Measurements from ENCODE around the gene NOLC1. TPM values are rescaled to one million over a fixed set of nuclear protein-coding genes. Genes with fewer than 3 reads are reported as not detected.

The NOLC1 gene
- total and polyA plus RNA-seq, 2 of the 13 experiments (the other 11 are each of a cell fraction or from before 2014, with no cell fraction given), result 50.6 to 81.0 TPM

DNA sequence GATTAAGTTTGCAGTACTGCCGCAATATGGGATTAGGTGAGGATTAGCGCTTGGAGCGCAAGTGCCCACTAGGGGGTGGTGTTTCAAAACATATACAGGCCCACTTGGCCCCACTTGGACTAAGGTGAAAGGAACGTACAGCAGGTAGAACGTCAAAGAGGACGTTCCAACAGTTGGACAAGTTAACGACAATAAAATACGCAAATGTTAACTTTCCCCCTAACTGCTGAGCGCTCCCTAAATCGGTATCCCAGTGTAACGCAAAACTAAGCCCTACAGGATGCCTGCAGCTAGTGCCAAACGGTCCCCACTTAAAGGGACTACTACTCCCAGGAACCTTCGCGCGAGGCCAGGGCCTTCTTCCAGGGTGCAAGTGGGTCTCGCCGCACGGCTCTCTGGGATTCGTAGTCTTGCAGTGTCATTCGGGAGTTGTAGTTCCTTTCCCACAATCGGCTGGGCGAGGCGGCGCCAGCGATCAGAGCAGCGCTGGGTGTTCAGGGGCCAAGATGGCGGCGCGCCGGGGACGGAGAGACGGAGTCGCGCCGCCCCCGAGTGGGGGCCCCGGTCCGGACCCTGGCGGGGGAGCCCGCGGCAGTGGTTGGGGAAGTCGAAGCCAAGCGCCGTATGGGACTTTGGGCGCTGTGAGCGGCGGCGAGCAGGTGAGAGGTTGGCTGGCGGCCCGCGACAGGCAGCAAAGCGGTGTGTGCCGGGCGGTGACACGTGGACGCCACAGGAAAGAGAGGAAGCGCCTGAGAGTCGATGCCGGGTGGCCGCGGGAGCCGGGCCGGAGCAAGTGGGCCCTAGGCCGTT is 19.4 kb upstream of the NOLC1 start, which contains the start of gene PPRC1 (continued):
- TF ChIP-seq, protein P1, sequence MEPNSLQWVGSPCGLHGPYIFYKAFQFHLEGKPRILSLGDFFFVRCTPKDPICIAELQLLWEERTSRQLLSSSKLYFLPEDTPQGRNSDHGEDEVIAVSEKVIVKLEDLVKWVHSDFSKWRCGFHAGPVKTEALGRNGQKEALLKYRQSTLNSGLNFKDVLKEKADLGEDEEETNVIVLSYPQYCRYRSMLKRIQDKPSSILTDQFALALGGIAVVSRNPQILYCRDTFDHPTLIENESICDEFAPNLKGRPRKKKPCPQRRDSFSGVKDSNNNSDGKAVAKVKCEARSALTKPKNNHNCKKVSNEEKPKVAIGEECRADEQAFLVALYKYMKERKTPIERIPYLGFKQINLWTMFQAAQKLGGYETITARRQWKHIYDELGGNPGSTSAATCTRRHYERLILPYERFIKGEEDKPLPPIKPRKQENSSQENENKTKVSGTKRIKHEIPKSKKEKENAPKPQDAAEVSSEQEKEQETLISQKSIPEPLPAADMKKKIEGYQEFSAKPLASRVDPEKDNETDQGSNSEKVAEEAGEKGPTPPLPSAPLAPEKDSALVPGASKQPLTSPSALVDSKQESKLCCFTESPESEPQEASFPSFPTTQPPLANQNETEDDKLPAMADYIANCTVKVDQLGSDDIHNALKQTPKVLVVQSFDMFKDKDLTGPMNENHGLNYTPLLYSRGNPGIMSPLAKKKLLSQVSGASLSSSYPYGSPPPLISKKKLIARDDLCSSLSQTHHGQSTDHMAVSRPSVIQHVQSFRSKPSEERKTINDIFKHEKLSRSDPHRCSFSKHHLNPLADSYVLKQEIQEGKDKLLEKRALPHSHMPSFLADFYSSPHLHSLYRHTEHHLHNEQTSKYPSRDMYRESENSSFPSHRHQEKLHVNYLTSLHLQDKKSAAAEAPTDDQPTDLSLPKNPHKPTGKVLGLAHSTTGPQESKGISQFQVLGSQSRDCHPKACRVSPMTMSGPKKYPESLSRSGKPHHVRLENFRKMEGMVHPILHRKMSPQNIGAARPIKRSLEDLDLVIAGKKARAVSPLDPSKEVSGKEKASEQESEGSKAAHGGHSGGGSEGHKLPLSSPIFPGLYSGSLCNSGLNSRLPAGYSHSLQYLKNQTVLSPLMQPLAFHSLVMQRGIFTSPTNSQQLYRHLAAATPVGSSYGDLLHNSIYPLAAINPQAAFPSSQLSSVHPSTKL (CRISPR knock-in tag; IDR thresholded peaks at IDR 0.05), result peak; percentile 46; the same call in 1 of the 2 replicates
- TF ChIP-seq ATF7 (IDR thresholded peaks at IDR 0.05) (no peak), ATF7 (CRISPR knock-in tag; IDR thresholded peaks at IDR 0.05) (no peak), ZNF777 (CRISPR knock-in tag; IDR thresholded peaks at IDR 0.05) (peak; percentile 49), SMARCE1 (IDR thresholded peaks at IDR 0.05; ENCODE audit: borderline replicate concordance) (no peak), ZNF850 (CRISPR knock-in tag; conservative IDR thresholded peaks at IDR 0.05) (no peak), NAIF1 (CRISPR knock-in tag; IDR thresholded peaks at IDR 0.05; ENCODE audit: borderline replicate concordance) (peak; percentile 42; the same call in 1 of the 2 replicates), IRF2 (CRISPR knock-in tag; IDR thresholded peaks at IDR 0.05) (peak; percentile 99), AGO2 (optimal IDR thresholded peaks at IDR 0.05; ENCODE audit: low read depth, low read length) (peak; percentile 83), MBNL3 (CRISPR knock-in tag; conservative IDR thresholded peaks at IDR 0.05) (no peak), ZNF333 (CRISPR knock-in tag; IDR thresholded peaks at IDR 0.05; ENCODE audit: borderline replicate concordance) (no peak), SMAD1 (CRISPR knock-in tag; IDR thresholded peaks at IDR 0.05; ENCODE audit: borderline replicate concordance, low read depth) (peak; percentile 53; the same call in 1 of the 2 replicates), ZNF546 (CRISPR knock-in tag; conservative IDR thresholded peaks at IDR 0.05) (0 out of 2 replicates have a peak, but pooled peaks have one; percentile 28), ZNF75D (CRISPR knock-in tag; IDR thresholded peaks at IDR 0.05; ENCODE audit: borderline replicate concordance) (no peak), EZH2 (conservative IDR thresholded peaks at IDR 0.05; ENCODE audit: low read depth, low read length) (no peak), NR2F2 (IDR thresholded peaks at IDR 0.05; ENCODE audit: borderline replicate concordance, low read depth) (no peak), ZNF547 (CRISPR knock-in tag; IDR thresholded peaks at IDR 0.05) (peak; percentile 75), ZNF839 (CRISPR knock-in tag; IDR thresholded peaks at IDR 0.05; ENCODE audit: borderline replicate concordance) (0 out of 2 replicates have a peak, but pooled peaks have one; percentile 54), NFYB (CRISPR knock-in tag; IDR thresholded peaks at IDR 0.05) (peak; percentile 72), AHR (CRISPR knock-in tag; IDR thresholded peaks at IDR 0.05) (0 out of 2 replicates have a peak, but pooled peaks have one; percentile 66)
- TF ChIP-seq, protein P2, sequence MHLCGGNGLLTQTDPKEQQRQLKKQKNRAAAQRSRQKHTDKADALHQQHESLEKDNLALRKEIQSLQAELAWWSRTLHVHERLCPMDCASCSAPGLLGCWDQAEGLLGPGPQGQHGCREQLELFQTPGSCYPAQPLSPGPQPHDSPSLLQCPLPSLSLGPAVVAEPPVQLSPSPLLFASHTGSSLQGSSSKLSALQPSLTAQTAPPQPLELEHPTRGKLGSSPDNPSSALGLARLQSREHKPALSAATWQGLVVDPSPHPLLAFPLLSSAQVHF (CRISPR knock-in tag; IDR thresholded peaks at IDR 0.05), result 0 out of 2 replicates have a peak, but pooled peaks have one; percentile 35
- TF ChIP-seq, protein P3, sequence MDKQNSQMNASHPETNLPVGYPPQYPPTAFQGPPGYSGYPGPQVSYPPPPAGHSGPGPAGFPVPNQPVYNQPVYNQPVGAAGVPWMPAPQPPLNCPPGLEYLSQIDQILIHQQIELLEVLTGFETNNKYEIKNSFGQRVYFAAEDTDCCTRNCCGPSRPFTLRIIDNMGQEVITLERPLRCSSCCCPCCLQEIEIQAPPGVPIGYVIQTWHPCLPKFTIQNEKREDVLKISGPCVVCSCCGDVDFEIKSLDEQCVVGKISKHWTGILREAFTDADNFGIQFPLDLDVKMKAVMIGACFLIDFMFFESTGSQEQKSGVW (CRISPR knock-in tag; IDR thresholded peaks at IDR 0.05; ENCODE audit: borderline replicate concordance), result no peak
- TF ChIP-seq, protein P4, sequence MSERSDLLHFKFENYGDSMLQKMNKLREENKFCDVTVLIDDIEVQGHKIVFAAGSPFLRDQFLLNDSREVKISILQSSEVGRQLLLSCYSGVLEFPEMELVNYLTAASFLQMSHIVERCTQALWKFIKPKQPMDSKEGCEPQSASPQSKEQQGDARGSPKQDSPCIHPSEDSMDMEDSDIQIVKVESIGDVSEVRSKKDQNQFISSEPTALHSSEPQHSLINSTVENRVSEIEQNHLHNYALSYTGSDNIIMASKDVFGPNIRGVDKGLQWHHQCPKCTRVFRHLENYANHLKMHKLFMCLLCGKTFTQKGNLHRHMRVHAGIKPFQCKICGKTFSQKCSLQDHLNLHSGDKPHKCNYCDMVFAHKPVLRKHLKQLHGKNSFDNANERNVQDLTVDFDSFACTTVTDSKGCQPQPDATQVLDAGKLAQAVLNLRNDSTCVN (CRISPR knock-in tag; IDR thresholded peaks at IDR 0.05; ENCODE audit: borderline replicate concordance), result no peak

Measured in HepG2 (cell line).